ENCODE measurements around the gene SLC8A1. TPM values are rescaled to one million over a fixed set of nuclear protein-coding genes. Genes with fewer than 3 reads are reported as not detected.

Gene SLC8A1
- 1 to 10 TPM; 4.7 to 6.3 TPM for total RNA-seq
- 10.3 TPM for polyA plus RNA-seq (2013, experiment 1 of 2)
- polyA plus RNA-seq (2013, experiment 2 of 2) = 7.9 TPM
- long read RNA-seq, experiment 1 = 0 reads
- long read RNA-seq, experiment 2, partial matches to known transcripts = 0 of 1 reads
- long read RNA-seq, experiment 2, other reads (novel, unspliced or antisense) = 1 of 1 reads
- long read RNA-seq, experiment 3, partial matches to known transcripts = 0 of 2 reads
- long read RNA-seq, experiment 3, other reads (novel, unspliced or antisense) = 2 of 2 reads
- long read RNA-seq, experiment 4 = 0 reads

GRCh38 chr2:40451918-40452605 lies at the start of gene SLC8A1:
SLC8A1 (minus strand) TSS chr2:40452090.
- Histone ChIP-seq H3K36me3 (ENCODE audit: control insufficient read depth, insufficient read depth, low read length) (no peaks in the 10 kb centered on the region), H3K27ac (ENCODE audit: low read depth, low read length) (no peak within 1 kb of the TSS), H3K4me3 (ENCODE audit: low read length) (peak within 1 kb of the TSS; percentile 85), H3K9me3 (ENCODE audit: control insufficient read depth, low read length) (no peaks in the 10 kb centered on the region), H3K4me1 (ENCODE audit: control insufficient read depth, insufficient read depth, low read length) (peaks cover 2% of the 10 kb centered on the region), H3K9ac (ENCODE audit: extremely low read depth, low read length, poor library complexity, severe bottlenecking) (no peak within 1 kb of the TSS), H3K27me3 (ENCODE audit: control insufficient read depth, insufficient read depth, low read length, poor library complexity, severe bottlenecking) (peaks cover 40% of the 10 kb centered on the region)
- peak; percentile 76 for DNase-seq
- TF ChIP-seq CTCF (conservative IDR thresholded peaks at IDR 0.05) = no peak
- no peaks in the 10 kb centered on the region for H3K36me3 Mint-ChIP-seq (ENCODE audit: low read depth)
- H3K9me3 Mint-ChIP-seq = no peaks in the 10 kb centered on the region
- WGBS, 2 experiments (ENCODE audit: insufficient coverage in 1 of 2, insufficient read length in 1 of 2) = 1% methylated on average over 26 to 82 of the region's 82 CpGs
- H3K27me3 Mint-ChIP-seq (ENCODE audit: insufficient read depth) = peaks cover 36% of the 10 kb centered on the region
- H3K4me3 Mint-ChIP-seq = peak within 1 kb of the TSS; percentile 60
- H3K4me1 Mint-ChIP-seq = peaks cover 20% of the 10 kb centered on the region
- peak within 1 kb of the TSS; percentile 66 for H3K27ac Mint-ChIP-seq

GRCh38 chr2:40499437-40499836 lies 47.5 kb upstream of the SLC8A1 start:
- TF ChIP-seq CTCF (conservative IDR thresholded peaks at IDR 0.05) = no peak
- WGBS, 2 experiments (ENCODE audit: insufficient coverage in 1 of 2, insufficient read length in 1 of 2) = 95 to 100% methylated on average over 1 to 2 of the region's 2 CpGs
- peaks cover 3% of the 10 kb centered on the region for H3K4me1 ChIP-seq (ENCODE audit: control insufficient read depth, insufficient read depth, low read length)
- Mint-ChIP-seq H3K27ac (no peak overlapping the region), H3K9me3 (no peaks in the 10 kb centered on the region), H3K4me3 (no peak overlapping the region), H3K4me1 (peaks cover 6% of the 10 kb centered on the region), H3K36me3 (ENCODE audit: low read depth) (no peaks in the 10 kb centered on the region), H3K27me3 (ENCODE audit: insufficient read depth) (no peaks in the 10 kb centered on the region)
- no peaks in the 10 kb centered on the region for H3K9me3 ChIP-seq (ENCODE audit: control insufficient read depth, low read length)
- no peak overlapping the region for H3K4me3 ChIP-seq (ENCODE audit: low read length)
- no peaks in the 10 kb centered on the region for H3K36me3 ChIP-seq (ENCODE audit: control insufficient read depth, insufficient read depth, low read length)
- no peak overlapping the region for H3K27ac ChIP-seq (ENCODE audit: low read depth, low read length)
- H3K9ac ChIP-seq (ENCODE audit: extremely low read depth, low read length, poor library complexity, severe bottlenecking) = no peak overlapping the region
- H3K27me3 ChIP-seq (ENCODE audit: control insufficient read depth, insufficient read depth, low read length, poor library complexity, severe bottlenecking) = no peaks in the 10 kb centered on the region
- DNase-seq = no peak

- no peaks in the 10 kb centered on the region for H3K27me3 Mint-ChIP-seq (ENCODE audit: insufficient read depth)
- Histone ChIP-seq H3K4me3 (ENCODE audit: low read length) (no peak overlapping the region), H3K9me3 (ENCODE audit: control insufficient read depth, low read length) (no peaks in the 10 kb centered on the region), H3K27me3 (ENCODE audit: control insufficient read depth, insufficient read depth, low read length, poor library complexity, severe bottlenecking) (no peaks in the 10 kb centered on the region), H3K9ac (ENCODE audit: extremely low read depth, low read length, poor library complexity, severe bottlenecking) (no peak overlapping the region), H3K27ac (ENCODE audit: low read depth, low read length) (no peak overlapping the region), H3K36me3 (ENCODE audit: control insufficient read depth, insufficient read depth, low read length) (no peaks in the 10 kb centered on the region), H3K4me1 (ENCODE audit: control insufficient read depth, insufficient read depth, low read length) (peaks cover 3% of the 10 kb centered on the region)
- no peak for DNase-seq
- TF ChIP-seq CTCF (conservative IDR thresholded peaks at IDR 0.05) = no peak
- H3K9me3 Mint-ChIP-seq = no peaks in the 10 kb centered on the region
- no peak overlapping the region for H3K27ac Mint-ChIP-seq
- H3K4me1 Mint-ChIP-seq = peaks cover 6% of the 10 kb centered on the region
- H3K4me3 Mint-ChIP-seq = no peak overlapping the region
- H3K36me3 Mint-ChIP-seq (ENCODE audit: low read depth) = no peaks in the 10 kb centered on the region
These were observed 45.5 kb upstream of the SLC8A1 start for GRCh38 chr2:40497251-40497859.
